NCI-H345 treated with DMSO at 0.1 percent for 48 hours (cell line): ENCODE measurements around the gene KCNC2.

Experiments used
- DNase-seq: peaks from one replicate; lab custom pipeline; 2025; ENCODE audit not compliant: unreplicated experiment; lab: John Stamatoyannopoulos, UW

The KCNC2 gene

GRCh38 chr12:75065482-75065881 lies 144.2 kb downstream of the KCNC2 start:
- no peak for DNase-seq

- DNase-seq: no peak
These were observed 146.9 kb downstream of the KCNC2 start for GRCh38 chr12:75062691-75063090.

- DNase-seq: no peak
These were observed 151.4 kb downstream of the KCNC2 start for GRCh38 chr12:75058228-75058627.

GRCh38 chr12:75048767-75049166 lies 160.9 kb downstream of the KCNC2 start:
- no peak for DNase-seq

- no peak for DNase-seq
These were observed 161.6 kb downstream of the KCNC2 start for GRCh38 chr12:75047885-75048525.

GRCh38 chr12:75042125-75042524 lies 167.5 kb downstream of the KCNC2 start:
- no peak for DNase-seq

- no peak for DNase-seq
These were observed 168.2 kb downstream of the KCNC2 start for GRCh38 chr12:75041472-75041871.

- no peak for DNase-seq
These were observed 189.5 kb downstream of the KCNC2 start for GRCh38 chr12:75020068-75020557.

GRCh38 chr12:75011120-75011519 lies 198.5 kb downstream of the KCNC2 start:
- DNase-seq: no peak

GRCh38 chr12:75007133-75007532 lies 202.5 kb downstream of the KCNC2 start:
- DNase-seq: no peak

- no peak for DNase-seq
These were observed 209.5 kb downstream of the KCNC2 start for GRCh38 chr12:75000120-75000519.

GRCh38 chr12:74999474-74999873 lies 210.2 kb downstream of the KCNC2 start:
- DNase-seq: no peak
